ENCODE measurements around the gene ARHGAP15. TPM values are rescaled to one million over a fixed set of nuclear protein-coding genes. Genes with fewer than 3 reads are reported as not detected.
A peak's percentile ranks its signal among the peaks of the same experiment; 100 is the strongest.

ARHGAP15 gene
- total RNA-seq, 1 donor from 2014 or later = 5.4 TPM

GRCh38 chr2:143480601-143481236 lies 351.5 kb downstream of the ARHGAP15 start:
- ATAC-seq (ENCODE audit: poor library complexity) = peak; percentile 37
- intact Hi-C loops (cut with DNase I) = no loop called here
- DNase-seq = no peak

- intact Hi-C loops (cut with DNase I) = no loop called here
- DNase-seq = no peak
- ATAC-seq (ENCODE audit: poor library complexity) = peak; percentile 78
Observed at GRCh38 chr2:143481237-143481623, 352.0 kb downstream of the ARHGAP15 start.

- no peak for DNase-seq
- no peak for ATAC-seq (ENCODE audit: poor library complexity)
- intact Hi-C loops (cut with DNase I) = no loop called here
Observed at GRCh38 chr2:143481733-143482132, 352.5 kb downstream of the ARHGAP15 start.

GRCh38 chr2:143482316-143482715 lies 353.1 kb downstream of the ARHGAP15 start:
- intact Hi-C loops (cut with DNase I) = no loop called here
- peak; percentile 86 for ATAC-seq (ENCODE audit: poor library complexity)
- DNase-seq = no peak

GRCh38 chr2:143482771-143483170 lies 353.6 kb downstream of the ARHGAP15 start:
- ATAC-seq (ENCODE audit: poor library complexity) = peak; percentile 67
- no peak for DNase-seq
- intact Hi-C loops (cut with DNase I) = no loop called here

- DNase-seq = no peak
- intact Hi-C loops (cut with DNase I) = no loop called here
- no peak for ATAC-seq (ENCODE audit: poor library complexity)
Observed at GRCh38 chr2:143486976-143487375, 357.8 kb downstream of the ARHGAP15 start.

- intact Hi-C loops (cut with DNase I) = no loop called here
- ATAC-seq (ENCODE audit: poor library complexity) (no peak), DNase-seq (no peak)
Observed at GRCh38 chr2:143489145-143489544, 359.9 kb downstream of the ARHGAP15 start.

- DNase-seq = no peak
- intact Hi-C loops (cut with DNase I) = no loop called here
- no peak for ATAC-seq (ENCODE audit: poor library complexity)
Observed at GRCh38 chr2:143491131-143491530, 361.9 kb downstream of the ARHGAP15 start.

- ATAC-seq (ENCODE audit: poor library complexity) (no peak), DNase-seq (no peak)
- intact Hi-C loops (cut with DNase I) = no loop called here
Observed at GRCh38 chr2:143493339-143493738, 364.1 kb downstream of the ARHGAP15 start.

GRCh38 chr2:143497726-143498125 lies 368.5 kb downstream of the ARHGAP15 start:
- intact Hi-C loops (cut with DNase I) = no loop called here
- DNase-seq = no peak
- ATAC-seq (ENCODE audit: poor library complexity) = no peak

- intact Hi-C loops (cut with DNase I) = no loop called here
- ATAC-seq (ENCODE audit: poor library complexity) (no peak), DNase-seq (no peak)
Observed at GRCh38 chr2:143498496-143498895, 369.3 kb downstream of the ARHGAP15 start.

- no peak for ATAC-seq (ENCODE audit: poor library complexity)
- intact Hi-C loops (cut with DNase I) = no loop called here
- DNase-seq = no peak
Observed at GRCh38 chr2:143499061-143499460, 369.8 kb downstream of the ARHGAP15 start.

GRCh38 chr2:143501106-143501676 lies 372.0 kb downstream of the ARHGAP15 start:
- intact Hi-C loops (cut with DNase I) = no loop called here

GRCh38 chr2:143503280-143503679 lies 374.1 kb downstream of the ARHGAP15 start:
- ATAC-seq (ENCODE audit: poor library complexity) = peak; percentile 78
- intact Hi-C loops (cut with DNase I) = no loop called here
- no peak for DNase-seq

More at GRCh38 chr2:143501106-143501676, 372.0 kb downstream of the ARHGAP15 start:
- ATAC-seq (ENCODE audit: poor library complexity) (no peak), DNase-seq (no peak)

GRCh38 chr2:143504397-143504796 lies 375.2 kb downstream of the ARHGAP15 start:
- DNase-seq = no peak
- peak; percentile 79 for ATAC-seq (ENCODE audit: poor library complexity)
- intact Hi-C loops (cut with DNase I) = no loop called here

GRCh38 chr2:143505542-143505941 lies 376.3 kb downstream of the ARHGAP15 start:
- ATAC-seq (ENCODE audit: poor library complexity) (no peak), DNase-seq (no peak)
- intact Hi-C loops (cut with DNase I) = no loop called here

GRCh38 chr2:143513081-143513480 lies 383.9 kb downstream of the ARHGAP15 start:
- intact Hi-C loops (cut with DNase I) = no loop called here
- DNase-seq = peak; percentile 36
- ATAC-seq (ENCODE audit: poor library complexity) = peak; percentile 91

- no peak for ATAC-seq (ENCODE audit: poor library complexity)
- intact Hi-C loops (cut with DNase I) = no loop called here
- DNase-seq = no peak
Observed at GRCh38 chr2:143514413-143514812, 385.2 kb downstream of the ARHGAP15 start.

- no peak for ATAC-seq (ENCODE audit: poor library complexity)
- no peak for DNase-seq
- intact Hi-C loops (cut with DNase I) = no loop called here
Observed at GRCh38 chr2:143515318-143515717, 386.1 kb downstream of the ARHGAP15 start.

- intact Hi-C loops (cut with DNase I) = no loop called here
- DNase-seq (no peak), ATAC-seq (ENCODE audit: poor library complexity) (no peak)
Observed at GRCh38 chr2:143519521-143519920, 390.3 kb downstream of the ARHGAP15 start.

GRCh38 chr2:143521396-143521795 lies 392.2 kb downstream of the ARHGAP15 start:
- intact Hi-C loops (cut with DNase I) = no loop called here
- DNase-seq = no peak
- ATAC-seq (ENCODE audit: poor library complexity) = peak; percentile 19

All from Right ventricle myocardium superior (tissue), 1 donor.